Hypothalamus (tissue), 51 donors: ENCODE results near the gene LMNTD2.
"Not testable (repeated sequence)": the region's sequence is repeated elsewhere in the genome, so short reads cannot be mapped to it uniquely, and the experiment has no call there.

Experiments
- DNase-seq, 51 donors: peaks; one replicate each; lab custom pipeline; 2025; lab: John Stamatoyannopoulos, UW

The LMNTD2 gene

GRCh38 chr11:516918-517685, 43.4 kb downstream of the LMNTD2 start:
- DNase-seq = not testable (repeated sequence)

- no peak for DNase-seq
Observed at GRCh38 chr11:516400-516799, 44.1 kb downstream of the LMNTD2 start.

GRCh38 chr11:515131-515530, 45.4 kb downstream of the LMNTD2 start:
- no peak for DNase-seq

GRCh38 chr11:514606-515005, 45.9 kb downstream of the LMNTD2 start:
- no peak for DNase-seq

DNA sequence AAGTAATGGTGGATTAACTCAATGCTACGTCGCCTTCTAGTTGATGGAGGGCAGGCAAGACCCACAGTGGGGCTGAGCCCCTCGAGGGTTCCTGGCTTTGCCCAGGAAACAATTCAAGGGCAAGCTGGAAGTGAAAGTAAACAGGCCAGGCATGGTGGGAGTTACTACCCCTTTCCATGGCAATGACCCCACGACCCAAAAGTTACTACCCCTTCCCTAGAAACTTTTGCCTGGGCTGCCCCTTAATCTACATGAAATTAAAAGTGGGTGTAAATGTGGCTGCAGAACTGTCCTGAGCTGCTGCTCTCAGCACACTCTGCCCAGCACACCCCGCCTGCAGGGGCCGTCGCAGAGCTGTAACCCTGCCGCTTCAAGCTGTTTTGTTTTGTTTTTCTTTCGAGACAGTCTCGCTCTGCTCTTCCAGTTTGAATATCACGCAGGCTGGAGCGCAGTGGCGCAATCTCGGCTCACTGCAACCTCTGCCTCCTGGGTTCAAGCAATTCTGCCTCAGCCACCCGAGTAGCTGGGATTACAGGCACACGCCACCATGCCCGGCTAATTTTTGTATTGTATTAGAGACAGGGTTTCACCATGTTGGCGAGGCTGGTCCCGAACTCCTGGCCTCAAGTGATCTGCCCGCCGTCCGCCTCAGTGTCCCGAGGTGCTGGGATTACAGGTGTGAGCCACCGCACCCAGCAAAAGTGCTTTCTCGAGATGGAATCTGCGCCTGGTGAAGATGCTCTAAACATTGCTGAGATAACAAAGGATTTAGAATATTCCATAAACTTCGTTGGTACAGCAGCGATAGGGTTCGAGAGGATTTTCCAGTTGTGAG, 47.6 kb downstream of the LMNTD2 start:
- no peak for DNase-seq

GRCh38 chr11:508956-509355, 51.6 kb downstream of the LMNTD2 start:
- DNase-seq = no peak

DNA sequence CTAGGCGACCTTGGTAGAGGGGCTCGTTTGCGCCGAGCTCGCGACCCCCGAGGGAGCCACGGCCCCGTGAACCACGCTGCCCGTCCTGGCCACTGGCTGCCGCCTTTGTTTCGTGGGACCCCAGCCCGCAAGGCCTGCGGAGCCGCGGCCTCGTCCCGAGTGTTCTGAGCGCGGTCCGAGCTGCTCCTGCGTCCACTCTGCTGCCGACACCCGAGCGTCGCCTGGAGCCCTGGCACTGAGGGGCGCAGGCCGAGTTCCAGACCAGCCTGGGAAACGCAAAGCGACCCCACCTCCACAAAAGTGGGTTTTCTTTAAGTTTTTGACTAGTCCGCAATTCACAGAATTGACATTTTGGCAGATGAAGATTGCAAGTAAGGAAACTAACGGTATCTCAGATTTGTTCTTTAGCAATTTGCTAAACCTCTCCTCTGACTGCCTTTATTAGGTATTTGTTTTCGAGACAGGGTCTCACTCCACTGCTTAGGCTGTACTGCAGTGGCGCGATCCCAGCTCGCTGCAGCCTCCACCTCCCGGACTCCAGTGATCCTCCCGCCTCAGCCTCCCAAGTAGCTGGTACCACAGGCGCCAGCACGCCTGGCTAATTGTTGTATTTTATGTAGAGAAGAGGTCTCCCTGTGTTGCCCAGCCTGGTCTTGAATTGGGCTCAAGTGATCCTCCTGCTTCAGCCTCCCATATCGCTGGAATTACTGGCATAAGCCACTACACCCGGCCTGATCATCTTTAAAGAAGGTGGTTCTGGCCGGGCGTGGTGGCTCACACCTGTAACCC, 52.6 kb downstream of the LMNTD2 start:
- no peak for DNase-seq

DNA sequence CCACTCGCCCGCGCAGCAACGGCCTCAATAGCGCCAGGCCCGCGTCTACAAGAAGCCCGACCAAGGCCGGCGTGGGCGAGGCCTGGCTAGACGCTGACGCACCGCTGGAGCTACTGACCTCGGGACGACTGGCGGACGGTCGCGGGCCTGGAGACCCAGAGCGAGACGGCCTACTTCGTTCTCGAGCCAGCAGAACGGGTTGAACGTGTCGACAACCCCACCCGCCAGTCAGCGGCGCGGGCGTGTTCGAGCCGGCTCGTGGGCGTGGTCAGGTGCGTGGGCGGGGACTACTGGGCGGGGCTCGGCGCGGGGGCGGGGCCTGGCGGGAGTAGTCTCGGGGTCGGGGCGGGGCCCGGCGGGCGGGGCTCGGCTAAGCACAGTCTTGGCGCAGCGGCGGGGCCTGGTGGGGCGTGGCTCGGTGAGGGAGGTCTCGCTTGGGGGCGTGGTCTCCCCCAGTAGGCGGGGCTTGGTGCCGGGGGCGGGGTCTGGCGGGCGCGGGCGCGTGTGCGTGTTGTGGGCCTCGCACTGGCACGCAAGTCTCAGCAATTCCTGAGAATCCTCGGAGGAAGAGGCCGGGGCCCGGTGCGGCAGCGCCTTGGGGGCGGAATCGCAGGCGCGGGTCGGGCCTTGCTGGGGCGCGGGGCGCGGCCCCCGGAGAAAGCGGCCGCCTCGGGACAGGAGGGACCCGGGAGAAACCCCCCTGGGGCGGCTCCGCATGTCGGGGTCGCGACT, 53.4 kb downstream of the LMNTD2 start, which contains the start of gene RNH1:
RNH1 (minus strand) TSS at position 248 of the 732 bp plus-strand sequence. CDS start 5,080 bp downstream, outside the sequence.
- peak; percentile 87 to 100 (median 98) for DNase-seq

GRCh38 chr11:506238-506994, 54.1 kb downstream of the LMNTD2 start:
- DNase-seq = peak; percentile 90 to 99 (median 96)

DNA sequence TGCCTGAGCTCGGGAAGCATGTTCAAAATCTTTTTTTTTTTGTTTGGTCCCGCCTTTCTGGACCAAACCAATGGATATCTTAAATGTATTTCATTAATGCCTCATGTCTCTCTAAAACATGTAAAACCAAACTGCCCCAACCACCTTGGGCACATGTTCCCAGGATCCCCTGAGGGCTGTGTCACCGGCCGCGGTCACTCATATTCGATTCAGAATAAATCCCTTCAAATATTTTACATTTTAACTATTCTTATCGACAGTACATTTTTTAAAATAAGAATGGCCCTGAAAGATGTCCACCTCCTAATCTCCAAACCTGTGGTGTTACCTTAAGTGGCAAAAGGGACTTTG, 55.6 kb downstream of the LMNTD2 start:
- DNase-seq = no peak
